Gastroesophageal sphincter (tissue), 4 donors: ENCODE data around the gene GBX1. TPM values are rescaled to one million over a fixed set of nuclear protein-coding genes. Genes with fewer than 3 reads are reported as not detected.

ENCODE experiments used
- ATAC-seq: fragments of 150-250 bp; one replicate; pipeline ENCODE4 v1.9.1; 2016; ENCODE audit warnings: mild to moderate bottlenecking, moderate library complexity
- H3K27ac ChIP-seq, 4 donors: fragments of 200-600 bp; sonication (generic) in 3 of 4; 1 replicate in 3 of 4; 2 replicates in 1 of 4; pipeline ENCODE4 v1.5.1; 2016 to 2019
- H3K27me3 ChIP-seq: fragments of 200-600 bp; sonication (generic); one replicate; pipeline ENCODE4 v1.5.1; 2019
- H3K36me3 ChIP-seq, 2 donors: fragments of 200-600 bp; sonication (generic); one replicate each; pipeline ENCODE4 v1.5.1; 2019; ENCODE audit warnings: control low read depth in 1 of 2
- H3K4me1 ChIP-seq, 3 donors: fragments of 200-600 bp; sonication (generic); 1 replicate in 2 of 3; 2 replicates in 1 of 3; pipeline ENCODE4 v1.5.1; 2016 to 2019; ENCODE audit warnings: control low read depth in 2 of 3
- H3K4me3 ChIP-seq, 2 donors: fragments of 200-600 bp; sonication (generic); one replicate each; pipeline ENCODE4 v1.5.1; 2019; ENCODE audit warnings: mild to moderate bottlenecking in 1 of 2, moderate library complexity in 1 of 2
- H3K9me3 ChIP-seq, 3 donors: fragments of 200-600 bp; sonication (generic); one replicate each; pipeline ENCODE4 v1.5.1; 2017 to 2019; ENCODE audit warnings: control low read depth in 2 of 3
- EP300 ChIP-seq: sonication (generic); formaldehyde crosslinking; IDR thresholded peaks from one replicate; pipeline ENCODE4 v1.6.1; 2017; ENCODE audit warnings: antibody characterized with exemption, mild to moderate bottlenecking
- POLR2A ChIP-seq, 2 donors: fragments of 450-650 bp; IDR thresholded peaks; one replicate each; pipeline ENCODE4 v1.6.1; 2017; ENCODE audit warnings: antibody characterized with exemption in 2 of 2, mild to moderate bottlenecking in 2 of 2, moderate library complexity in 1 of 2
- POLR2AphosphoS5 ChIP-seq: sonication (generic); formaldehyde crosslinking; IDR thresholded peaks from one replicate; pipeline ENCODE4 v1.6.1; 2017; ENCODE audit warnings: antibody characterized with exemption
- WGBS, 2 donors: methylation state at CpG; one replicate each; pipeline ENCODE4 v1.1.5; 2018; ENCODE audit warnings: low coverage in 1 of 2; 5-methylcytosine and 5-hydroxymethylcytosine counted together
- total RNA-seq, 4 donors: library from RNA; depleted of rRNA; stranded (reverse); fragments of >200 nt; gene quantifications; one replicate each; pipeline ENCODE4 v1.1.0, GENCODE V29; 2016
- TF ChIP-seq, protein P1 (sequence below), 4 experiments: fragments of 200-600 bp in 2 of 4; fragments of 450-650 bp in 2 of 4; sonication (generic) in 1 of 4; IDR thresholded peaks; one replicate each; pipeline ENCODE4 v1.5.1; 2017 to 2019; ENCODE audit warnings: antibody characterized with exemption in 4 of 4, mild to moderate bottlenecking in 2 of 4, moderate library complexity in 2 of 4

Gene GBX1
- total RNA-seq, 4 donors from 2014 or later: not detected

DNA sequence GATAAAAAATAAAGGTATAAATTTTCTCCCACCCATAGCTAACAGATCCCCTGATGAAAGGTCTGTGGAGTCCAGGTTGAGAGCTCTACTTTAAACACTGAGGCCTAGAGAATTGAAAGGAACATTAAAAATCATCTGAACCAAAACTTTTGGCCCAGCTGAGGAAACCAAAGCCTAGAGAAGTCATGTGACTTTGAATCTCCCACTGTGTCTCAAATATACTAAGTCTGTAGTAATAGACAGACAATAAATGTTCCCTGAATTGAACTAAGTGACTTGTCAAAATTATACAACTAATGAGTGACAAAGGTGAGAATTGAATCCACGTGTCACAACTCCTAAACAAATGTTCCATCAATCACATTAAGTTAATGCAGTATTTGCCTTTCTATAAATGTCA lies 5.7 kb downstream of the GBX1 start:
- H3K27me3 ChIP-seq: peaks cover 60% of the 10 kb centered on the region

DNA sequence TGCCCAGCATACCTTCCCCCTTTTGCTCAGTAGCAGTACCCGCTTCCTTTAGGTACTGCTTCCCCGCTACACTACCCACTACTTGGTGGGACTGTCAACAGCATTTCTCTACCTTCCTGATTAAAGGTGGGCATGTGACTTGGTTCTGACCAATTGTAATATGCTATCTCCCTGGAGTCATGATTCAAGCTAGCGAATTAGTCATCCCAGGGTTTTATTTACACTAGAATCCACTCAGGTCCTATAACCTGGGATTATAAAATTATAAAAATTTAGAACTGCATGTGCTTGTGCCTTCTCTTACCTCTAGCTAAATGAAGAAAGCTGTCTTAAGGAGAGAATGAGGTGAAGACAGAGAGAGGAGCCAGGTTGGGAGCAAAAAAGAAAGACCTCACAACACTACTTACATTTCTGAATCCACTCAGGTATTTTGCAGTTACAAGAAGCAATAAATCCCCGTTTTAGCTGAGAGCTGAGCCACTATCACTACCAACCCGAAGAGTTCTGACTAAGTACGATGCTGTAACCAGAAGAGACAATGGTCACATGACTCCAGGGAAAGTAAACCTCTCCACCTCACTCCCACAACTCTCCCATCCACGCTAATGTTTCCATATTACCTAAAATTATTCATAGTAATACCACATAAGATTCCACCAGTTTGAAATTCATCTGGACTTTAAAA lies 9.7 kb downstream of the GBX1 start:
- Histone ChIP-seq H3K4me3 (no peak overlapping the region), H3K9me3 (no peaks in the 10 kb centered on the region), H3K27ac (no peak overlapping the region), H3K4me1 (no peaks in the 10 kb centered on the region), H3K27me3 (peaks cover 56% of the 10 kb centered on the region), H3K36me3 (no peaks in the 10 kb centered on the region)
- ATAC-seq: no peak
- 71 to 75% methylated on average over 4 to 6 of the region's 7 CpGs for WGBS, 2 donors
- TF ChIP-seq, protein P1, sequence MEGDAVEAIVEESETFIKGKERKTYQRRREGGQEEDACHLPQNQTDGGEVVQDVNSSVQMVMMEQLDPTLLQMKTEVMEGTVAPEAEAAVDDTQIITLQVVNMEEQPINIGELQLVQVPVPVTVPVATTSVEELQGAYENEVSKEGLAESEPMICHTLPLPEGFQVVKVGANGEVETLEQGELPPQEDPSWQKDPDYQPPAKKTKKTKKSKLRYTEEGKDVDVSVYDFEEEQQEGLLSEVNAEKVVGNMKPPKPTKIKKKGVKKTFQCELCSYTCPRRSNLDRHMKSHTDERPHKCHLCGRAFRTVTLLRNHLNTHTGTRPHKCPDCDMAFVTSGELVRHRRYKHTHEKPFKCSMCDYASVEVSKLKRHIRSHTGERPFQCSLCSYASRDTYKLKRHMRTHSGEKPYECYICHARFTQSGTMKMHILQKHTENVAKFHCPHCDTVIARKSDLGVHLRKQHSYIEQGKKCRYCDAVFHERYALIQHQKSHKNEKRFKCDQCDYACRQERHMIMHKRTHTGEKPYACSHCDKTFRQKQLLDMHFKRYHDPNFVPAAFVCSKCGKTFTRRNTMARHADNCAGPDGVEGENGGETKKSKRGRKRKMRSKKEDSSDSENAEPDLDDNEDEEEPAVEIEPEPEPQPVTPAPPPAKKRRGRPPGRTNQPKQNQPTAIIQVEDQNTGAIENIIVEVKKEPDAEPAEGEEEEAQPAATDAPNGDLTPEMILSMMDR (IDR thresholded peaks at IDR 0.05): no peak

More for the DNA sequence above, 5.7 kb downstream of the GBX1 start:
- H3K4me3 ChIP-seq: no peak overlapping the region
- WGBS, 2 donors: 86 to 89% methylated on average over 1 of the region's 1 CpG
- H3K36me3 ChIP-seq: no peaks in the 10 kb centered on the region
- H3K4me1 ChIP-seq: peaks cover 0 to 3% (median 2%) of the 10 kb centered on the region in 3 donors
- H3K9me3 ChIP-seq: no peaks in the 10 kb centered on the region
- H3K27ac ChIP-seq: no peak overlapping the region
- TF ChIP-seq, protein P1 (IDR thresholded peaks at IDR 0.05): no peak
- no peak for TF ChIP-seq POLR2AphosphoS5
- no peak for TF ChIP-seq POLR2A (IDR thresholded peaks at IDR 0.05)
- TF ChIP-seq EP300: no peak
- ATAC-seq: no peak

DNA sequence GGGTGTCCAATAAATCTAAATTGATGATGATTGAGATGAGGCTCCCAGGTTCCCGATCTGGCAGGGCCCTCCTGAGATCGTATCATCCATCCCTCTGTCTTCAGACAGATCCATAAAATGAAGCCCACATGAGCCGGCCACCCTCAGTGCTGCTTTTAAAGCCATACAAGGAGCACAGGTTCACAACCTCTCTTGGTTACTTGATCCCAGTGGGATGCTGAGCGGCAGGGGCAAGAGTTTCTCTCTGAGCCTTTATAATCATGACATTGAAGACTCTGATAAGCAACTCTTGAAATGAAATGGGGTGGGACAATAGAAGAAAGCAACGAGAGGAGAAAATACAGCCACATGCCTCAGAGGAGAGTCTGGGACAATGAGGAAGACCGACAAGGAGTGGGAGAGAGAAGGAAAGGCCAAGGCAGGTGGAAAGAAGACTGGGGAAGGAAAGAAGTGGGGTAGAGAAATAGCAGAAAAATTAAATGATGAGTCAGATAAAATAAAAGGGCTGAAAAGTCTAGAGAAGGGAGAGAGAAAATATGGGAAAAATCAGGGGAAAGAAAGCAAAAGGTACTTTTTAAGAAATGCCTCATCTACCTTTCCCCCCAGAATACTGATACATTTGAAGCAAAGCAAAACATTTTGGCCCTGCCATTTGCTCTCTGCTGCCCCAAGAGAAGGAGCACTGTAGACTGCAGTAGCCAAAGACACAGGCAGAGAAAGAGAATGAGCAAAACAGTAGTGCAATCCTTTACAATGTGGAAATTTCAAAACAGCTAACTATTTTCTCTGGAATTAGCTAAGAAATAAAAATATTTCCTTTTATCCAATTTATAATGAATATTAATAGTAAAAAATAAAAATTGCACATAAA lies 14.6 kb downstream of the GBX1 start:
- TF ChIP-seq, protein P1 (IDR thresholded peaks at IDR 0.05): no peak
- no peak for TF ChIP-seq POLR2AphosphoS5
- no peak for TF ChIP-seq EP300
- TF ChIP-seq POLR2A (IDR thresholded peaks at IDR 0.05): no peak
- WGBS, 2 donors: 41 to 63% methylated on average over 4 to 5 of the region's 6 CpGs
- Histone ChIP-seq H3K4me1 (no peaks in the 10 kb centered on the region), H3K36me3 (no peaks in the 10 kb centered on the region), H3K9me3 (no peaks in the 10 kb centered on the region), H3K4me3 (no peak overlapping the region), H3K27me3 (peaks cover 88% of the 10 kb centered on the region), H3K27ac (no peak overlapping the region)
- ATAC-seq: no peak

DNA sequence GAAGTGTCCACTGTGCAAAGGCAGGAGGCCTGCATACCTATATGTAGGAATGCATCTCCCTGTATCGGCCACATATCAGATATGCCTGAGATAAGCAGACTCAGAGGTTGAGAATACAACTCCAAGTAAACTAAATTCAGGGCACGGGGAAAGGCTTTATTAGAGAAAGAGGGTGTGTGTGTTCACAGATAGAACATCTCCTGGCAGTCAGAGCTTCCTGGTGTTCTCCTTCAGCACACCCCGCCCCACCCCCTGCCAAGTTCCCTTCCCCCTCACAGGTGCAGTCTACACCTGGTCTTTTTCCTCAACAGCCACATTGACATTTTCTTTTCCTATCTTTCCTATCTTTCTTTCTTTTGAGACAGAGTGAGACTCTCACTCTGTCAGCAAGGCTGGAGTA lies 17.1 kb downstream of the GBX1 start:
- WGBS, 2 donors: 63 to 67% methylated on average over 1 of the region's 3 CpGs
- no peak overlapping the region for H3K4me3 ChIP-seq
- H3K36me3 ChIP-seq: no peaks in the 10 kb centered on the region
- H3K27me3 ChIP-seq: peaks cover 67% of the 10 kb centered on the region
- H3K27ac ChIP-seq: no peak overlapping the region
- no peaks in the 10 kb centered on the region for H3K9me3 ChIP-seq
- H3K4me1 ChIP-seq: no peaks in the 10 kb centered on the region
- ATAC-seq: no peak
- TF ChIP-seq EP300 (no peak), POLR2AphosphoS5 (no peak), POLR2A (IDR thresholded peaks at IDR 0.05) (no peak)
- TF ChIP-seq, protein P1 (IDR thresholded peaks at IDR 0.05): no peak
